ENCODE results near the gene SIL1. TPM values are rescaled to one million over a fixed set of nuclear protein-coding genes. Genes with fewer than 3 reads are reported as not detected.
"Not testable (repeated sequence)": the region's sequence is repeated elsewhere in the genome, so short reads cannot be mapped to it uniquely, and the experiment has no call there.

SIL1 gene
- total RNA-seq, 2 donors from 2014 or later, result 17.2 to 20.2 TPM

DNA sequence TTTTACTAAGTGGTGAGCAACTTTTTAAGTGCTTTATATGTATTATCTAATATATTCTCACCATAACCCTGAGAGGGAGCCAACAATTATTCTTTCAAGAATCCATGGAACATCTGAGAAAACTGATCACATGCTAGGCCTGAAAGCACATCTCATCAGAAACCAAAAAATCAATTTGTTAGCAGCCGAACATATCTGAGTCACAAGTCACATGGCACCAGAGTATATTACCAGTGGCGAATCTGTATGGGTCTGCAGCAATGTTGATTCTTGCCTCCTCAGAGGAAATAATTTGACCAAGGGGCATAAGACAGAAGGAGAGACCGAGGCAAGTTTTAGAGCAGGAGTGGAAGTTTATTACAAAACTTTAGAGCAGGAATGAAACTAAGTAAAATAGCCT lies 25.3 kb upstream of the SIL1 start:
- no peaks in the 10 kb centered on the region for H3K4me1 ChIP-seq (ENCODE audit: control insufficient read depth, insufficient read depth, low read length)
- WGBS, 2 experiments (ENCODE audit: insufficient coverage in 1 of 2, insufficient read length in 1 of 2), result 84 to 87% methylated on average over 2 to 3 of the region's 3 CpGs
- TF ChIP-seq, protein P1, sequence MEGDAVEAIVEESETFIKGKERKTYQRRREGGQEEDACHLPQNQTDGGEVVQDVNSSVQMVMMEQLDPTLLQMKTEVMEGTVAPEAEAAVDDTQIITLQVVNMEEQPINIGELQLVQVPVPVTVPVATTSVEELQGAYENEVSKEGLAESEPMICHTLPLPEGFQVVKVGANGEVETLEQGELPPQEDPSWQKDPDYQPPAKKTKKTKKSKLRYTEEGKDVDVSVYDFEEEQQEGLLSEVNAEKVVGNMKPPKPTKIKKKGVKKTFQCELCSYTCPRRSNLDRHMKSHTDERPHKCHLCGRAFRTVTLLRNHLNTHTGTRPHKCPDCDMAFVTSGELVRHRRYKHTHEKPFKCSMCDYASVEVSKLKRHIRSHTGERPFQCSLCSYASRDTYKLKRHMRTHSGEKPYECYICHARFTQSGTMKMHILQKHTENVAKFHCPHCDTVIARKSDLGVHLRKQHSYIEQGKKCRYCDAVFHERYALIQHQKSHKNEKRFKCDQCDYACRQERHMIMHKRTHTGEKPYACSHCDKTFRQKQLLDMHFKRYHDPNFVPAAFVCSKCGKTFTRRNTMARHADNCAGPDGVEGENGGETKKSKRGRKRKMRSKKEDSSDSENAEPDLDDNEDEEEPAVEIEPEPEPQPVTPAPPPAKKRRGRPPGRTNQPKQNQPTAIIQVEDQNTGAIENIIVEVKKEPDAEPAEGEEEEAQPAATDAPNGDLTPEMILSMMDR (conservative IDR thresholded peaks at IDR 0.05), result no peak
- H3K4me1 Mint-ChIP-seq, result peaks cover 6% of the 10 kb centered on the region
- no peaks in the 10 kb centered on the region for H3K36me3 Mint-ChIP-seq (ENCODE audit: low read depth)
- H3K9me3 Mint-ChIP-seq, result peaks cover 24% of the 10 kb centered on the region
- H3K27me3 ChIP-seq (ENCODE audit: control insufficient read depth, insufficient read depth, low read length, poor library complexity, severe bottlenecking), result no peaks in the 10 kb centered on the region
- H3K4me3 ChIP-seq (ENCODE audit: low read length), result no peak overlapping the region
- H3K9me3 ChIP-seq (ENCODE audit: control insufficient read depth, low read length), result peaks cover 4% of the 10 kb centered on the region
- DNase-seq, result no peak
- H3K27ac ChIP-seq (ENCODE audit: low read depth, low read length), result no peak overlapping the region
- H3K9ac ChIP-seq (ENCODE audit: extremely low read depth, low read length, poor library complexity, severe bottlenecking), result no peak overlapping the region
- H3K4me3 Mint-ChIP-seq, result no peak overlapping the region
- H3K27ac Mint-ChIP-seq, result no peak overlapping the region
- H3K36me3 ChIP-seq (ENCODE audit: control insufficient read depth, insufficient read depth, low read length), result no peaks in the 10 kb centered on the region
- peaks cover 4% of the 10 kb centered on the region for H3K27me3 Mint-ChIP-seq (ENCODE audit: insufficient read depth)

DNA sequence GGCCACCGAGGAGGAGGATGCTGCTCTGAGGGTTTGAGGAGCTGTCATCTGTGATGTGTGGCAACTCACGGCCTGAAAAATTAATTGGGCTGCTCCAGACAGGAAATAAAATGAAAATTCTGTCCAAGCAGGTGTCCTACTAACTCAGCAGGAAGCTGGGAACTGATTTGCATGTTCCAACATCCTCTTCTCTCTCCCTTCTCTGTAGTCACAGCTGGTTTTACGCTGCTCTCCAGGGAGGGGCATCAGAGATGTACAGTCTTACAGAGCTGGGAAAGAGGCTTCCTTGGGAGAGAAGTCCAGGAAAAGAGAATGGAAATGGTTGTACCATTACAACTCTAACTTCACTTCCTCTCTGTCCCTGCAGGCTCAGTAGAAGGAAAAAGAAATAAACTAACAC lies 24.2 kb upstream of the SIL1 start:
- no peak overlapping the region for H3K4me3 ChIP-seq (ENCODE audit: low read length)
- peaks cover 4% of the 10 kb centered on the region for H3K27me3 Mint-ChIP-seq (ENCODE audit: insufficient read depth)
- peaks cover 11% of the 10 kb centered on the region for H3K9me3 ChIP-seq (ENCODE audit: control insufficient read depth, low read length)
- H3K4me1 Mint-ChIP-seq, result peaks cover 6% of the 10 kb centered on the region
- no peaks in the 10 kb centered on the region for H3K36me3 Mint-ChIP-seq (ENCODE audit: low read depth)
- peaks cover 32% of the 10 kb centered on the region for H3K9me3 Mint-ChIP-seq
- H3K27me3 ChIP-seq (ENCODE audit: control insufficient read depth, insufficient read depth, low read length, poor library complexity, severe bottlenecking), result no peaks in the 10 kb centered on the region
- no peaks in the 10 kb centered on the region for H3K36me3 ChIP-seq (ENCODE audit: control insufficient read depth, insufficient read depth, low read length)
- no peaks in the 10 kb centered on the region for H3K4me1 ChIP-seq (ENCODE audit: control insufficient read depth, insufficient read depth, low read length)
- H3K27ac Mint-ChIP-seq, result no peak overlapping the region
- H3K27ac ChIP-seq (ENCODE audit: low read depth, low read length), result no peak overlapping the region
- no peak overlapping the region for H3K4me3 Mint-ChIP-seq
- DNase-seq, result no peak
- 80 to 85% methylated on average over 2 to 3 of the region's 3 CpGs for WGBS, 2 experiments (ENCODE audit: insufficient coverage in 1 of 2, insufficient read length in 1 of 2)
- TF ChIP-seq, protein P1 (conservative IDR thresholded peaks at IDR 0.05), result no peak
- H3K9ac ChIP-seq (ENCODE audit: extremely low read depth, low read length, poor library complexity, severe bottlenecking), result no peak overlapping the region

DNA sequence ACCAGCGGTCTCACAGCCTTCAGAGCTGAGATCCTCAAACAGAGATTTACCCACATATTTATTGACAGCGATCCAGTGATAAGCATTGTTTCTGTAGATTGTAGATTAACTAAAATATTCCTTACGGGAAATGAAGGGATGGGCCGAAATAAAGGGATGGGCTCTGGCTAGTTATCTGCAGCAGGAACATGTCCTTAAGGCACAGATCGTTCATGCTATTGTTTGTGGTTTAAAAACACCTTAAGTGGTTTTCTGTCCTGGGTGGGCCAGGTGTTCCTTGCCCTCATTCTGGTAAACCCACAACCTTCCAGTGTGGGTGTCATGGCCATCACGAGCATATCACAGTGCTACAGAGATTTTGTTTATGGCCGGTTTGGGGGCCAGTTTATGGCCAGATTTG lies 19.9 kb upstream of the SIL1 start:
- H3K9me3 ChIP-seq (ENCODE audit: control insufficient read depth, low read length), result peaks cover 11% of the 10 kb centered on the region
- H3K36me3 Mint-ChIP-seq (ENCODE audit: low read depth); H3K27ac Mint-ChIP-seq; H3K9ac ChIP-seq (ENCODE audit: extremely low read depth, low read length, poor library complexity, severe bottlenecking); H3K4me3 ChIP-seq (ENCODE audit: low read length); H3K4me1 Mint-ChIP-seq; H3K27ac ChIP-seq (ENCODE audit: low read depth, low read length); H3K4me1 ChIP-seq (ENCODE audit: control insufficient read depth, insufficient read depth, low read length); H3K36me3 ChIP-seq (ENCODE audit: control insufficient read depth, insufficient read depth, low read length); DNase-seq; H3K27me3 Mint-ChIP-seq (ENCODE audit: insufficient read depth); H3K27me3 ChIP-seq (ENCODE audit: control insufficient read depth, insufficient read depth, low read length, poor library complexity, severe bottlenecking); H3K4me3 Mint-ChIP-seq: not testable (repeated sequence)
- 82 to 100% methylated on average over 2 to 7 of the region's 7 CpGs for WGBS, 2 experiments (ENCODE audit: insufficient coverage in 1 of 2, insufficient read length in 1 of 2)
- peaks cover 30% of the 10 kb centered on the region for H3K9me3 Mint-ChIP-seq

All from endodermal cell (in vitro differentiated cells).